Panc1 (cell line): ENCODE data around the gene SC5D. TPM values are rescaled to one million over a fixed set of nuclear protein-coding genes. Genes with fewer than 3 reads are reported as not detected.

ENCODE experiments used
- ATAC-seq: fragments of 200-7000 bp; cut with Tn5 transposase; 2 replicates; pipeline ENCODE4 v1.9.1; 2020; ENCODE audit warnings: mild to moderate bottlenecking, moderate library complexity
- BruUV-seq: library from RNA; stranded (reverse); fragments of 400-500 nt; replicated peaks from 2 replicates; lab custom pipeline; 2021; lab: Mats Ljungman, UMichigan
- CTCF ChIA-PET: fragments of 300-600 bp; sonication (Branson Sonifier 250); formaldehyde crosslinking; loops from one replicate; lab custom pipeline; 2022; ENCODE audit warnings: antibody characterized with exemption; lab: Charles Lee
- POLR2A ChIA-PET: fragments of 300-600 bp; sonication (Branson Sonifier 250); formaldehyde crosslinking; loops from one replicate; lab custom pipeline; 2022; ENCODE audit warnings: antibody characterized with exemption; lab: Charles Lee
- DNase-seq: peaks from one replicate; pipeline ENCODE4 v3.0.0-alpha.2; 2010; ENCODE audit warnings: low read depth, low spot score
- H3K27ac ChIP-seq: 2 replicates; pipeline ENCODE4 v1.5.1; 2011; ENCODE audit warnings: mild to moderate bottlenecking, low read length, inconsistent platforms
- H3K27me3 ChIP-seq: fragments of 200-500 bp; sonication (Bioruptor generic); 2 replicates; pipeline ENCODE4 v1.6.0; 2014; ENCODE audit warnings: low read length, inconsistent platforms; ENCODE audit not compliant: control insufficient read depth, insufficient read depth
- H3K36me3 ChIP-seq: fragments of 200-500 bp; sonication (Bioruptor generic); 2 replicates; pipeline ENCODE4 v1.5.1; 2014; ENCODE audit warnings: inconsistent platforms, mild to moderate bottlenecking, low read length, moderate library complexity; ENCODE audit not compliant: control insufficient read depth, insufficient read depth
- H3K4me1 ChIP-seq: 2 replicates; pipeline ENCODE4 v1.5.1; 2011; ENCODE audit warnings: inconsistent platforms, mild to moderate bottlenecking, low read length, moderate library complexity; ENCODE audit not compliant: control insufficient read depth, insufficient read depth
- H3K4me3 ChIP-seq, 2 experiments: 2 replicates each; pipeline ENCODE4 v1.5.1; 2011 to 2012; ENCODE audit warnings: low read depth in 2 of 2, low read length in 2 of 2, mild to moderate bottlenecking in 2 of 2, inconsistent platforms in 1 of 2, moderate library complexity in 1 of 2
- H3K9me3 ChIP-seq: fragments of 200-500 bp; sonication (Bioruptor generic); 2 replicates; pipeline ENCODE4 v1.5.1; 2014; ENCODE audit warnings: low read depth, mild to moderate bottlenecking, inconsistent platforms, low read length, moderate library complexity; ENCODE audit not compliant: control insufficient read depth, insufficient read depth
- POLR2AphosphoS5 ChIP-seq: IDR thresholded peaks from 2 replicates; pipeline ENCODE4 v1.6.1; 2012; ENCODE audit warnings: mild to moderate bottlenecking, low read depth, low read length, moderate library complexity
- SIN3A ChIP-seq: IDR thresholded peaks from 2 replicates; pipeline ENCODE4 v1.6.1; 2012; ENCODE audit warnings: low read depth, mild to moderate bottlenecking, low read length, moderate library complexity, borderline replicate concordance; ENCODE audit not compliant: insufficient read depth
- TCF7L2 ChIP-seq: IDR thresholded peaks from 2 replicates; pipeline ENCODE4 v1.6.1; 2011; ENCODE audit warnings: mild to moderate bottlenecking, low read depth, low read length, inconsistent platforms
- in situ Hi-C: cut with HindIII; loops from 2 replicates; pipeline ENCODE4 v1.10.0; 2016; ENCODE audit warnings: low sequenced_read_pairs, low pct_unique_long_range_greater_than_20kb
- intact Hi-C: fragments of 100-400 bp; cut with micrococcal nuclease; formaldehyde crosslinking; loops from one replicate; pipeline ENCODE4 v1.10.0; 2022; ENCODE audit not compliant: unreplicated experiment
- total RNA-seq: library from RNA; stranded (reverse); gene quantifications from one replicate; pipeline ENCODE4 v1.2.1, GENCODE V29; 2021; ENCODE audit not compliant: unreplicated experiment
- TF ChIP-seq, protein P1 (sequence below): fragments of 450-650 bp; IDR thresholded peaks from 2 replicates; pipeline ENCODE4 v1.5.1; 2017; ENCODE audit warnings: mild to moderate bottlenecking
- TF ChIP-seq, protein P2 (sequence below), 2 experiments: IDR thresholded peaks; 2 replicates each; pipeline ENCODE4 v1.6.1; 2011 to 2012; ENCODE audit warnings: low read depth in 2 of 2, control low read depth in 1 of 2, low read length in 1 of 2, mild to moderate bottlenecking in 1 of 2, moderate library complexity in 1 of 2; ENCODE audit not compliant: insufficient read depth in 1 of 2

The SC5D gene
- total RNA-seq, 1 experiment from 2014 or later: 54.3 TPM

DNA sequence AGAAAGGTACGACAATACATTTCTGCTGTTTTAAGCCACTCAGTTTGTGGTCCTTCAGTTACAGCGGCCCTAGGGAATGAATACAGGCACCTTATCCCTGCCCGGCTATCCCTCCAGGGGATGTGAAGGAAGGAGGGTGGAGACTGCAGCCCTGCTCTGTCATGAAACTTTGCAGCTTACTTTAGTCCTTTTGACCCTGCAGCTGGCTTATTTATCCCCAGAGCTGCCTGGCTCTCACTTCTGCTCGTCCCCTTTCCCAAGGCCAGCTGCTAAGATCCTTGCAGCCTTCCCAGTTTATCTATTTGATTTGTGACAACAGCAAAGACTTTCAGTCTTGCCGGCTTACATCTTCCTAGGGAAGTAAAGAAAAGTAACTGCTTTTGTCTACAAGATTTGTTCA, 55.2 kb downstream of the SC5D start:
- POLR2A ChIA-PET: no interaction called here
- TF ChIP-seq SIN3A (no peak), TCF7L2 (no peak), POLR2AphosphoS5 (no peak)
- TF ChIP-seq, protein P1, sequence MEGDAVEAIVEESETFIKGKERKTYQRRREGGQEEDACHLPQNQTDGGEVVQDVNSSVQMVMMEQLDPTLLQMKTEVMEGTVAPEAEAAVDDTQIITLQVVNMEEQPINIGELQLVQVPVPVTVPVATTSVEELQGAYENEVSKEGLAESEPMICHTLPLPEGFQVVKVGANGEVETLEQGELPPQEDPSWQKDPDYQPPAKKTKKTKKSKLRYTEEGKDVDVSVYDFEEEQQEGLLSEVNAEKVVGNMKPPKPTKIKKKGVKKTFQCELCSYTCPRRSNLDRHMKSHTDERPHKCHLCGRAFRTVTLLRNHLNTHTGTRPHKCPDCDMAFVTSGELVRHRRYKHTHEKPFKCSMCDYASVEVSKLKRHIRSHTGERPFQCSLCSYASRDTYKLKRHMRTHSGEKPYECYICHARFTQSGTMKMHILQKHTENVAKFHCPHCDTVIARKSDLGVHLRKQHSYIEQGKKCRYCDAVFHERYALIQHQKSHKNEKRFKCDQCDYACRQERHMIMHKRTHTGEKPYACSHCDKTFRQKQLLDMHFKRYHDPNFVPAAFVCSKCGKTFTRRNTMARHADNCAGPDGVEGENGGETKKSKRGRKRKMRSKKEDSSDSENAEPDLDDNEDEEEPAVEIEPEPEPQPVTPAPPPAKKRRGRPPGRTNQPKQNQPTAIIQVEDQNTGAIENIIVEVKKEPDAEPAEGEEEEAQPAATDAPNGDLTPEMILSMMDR: no peak
- TF ChIP-seq, protein P2, sequence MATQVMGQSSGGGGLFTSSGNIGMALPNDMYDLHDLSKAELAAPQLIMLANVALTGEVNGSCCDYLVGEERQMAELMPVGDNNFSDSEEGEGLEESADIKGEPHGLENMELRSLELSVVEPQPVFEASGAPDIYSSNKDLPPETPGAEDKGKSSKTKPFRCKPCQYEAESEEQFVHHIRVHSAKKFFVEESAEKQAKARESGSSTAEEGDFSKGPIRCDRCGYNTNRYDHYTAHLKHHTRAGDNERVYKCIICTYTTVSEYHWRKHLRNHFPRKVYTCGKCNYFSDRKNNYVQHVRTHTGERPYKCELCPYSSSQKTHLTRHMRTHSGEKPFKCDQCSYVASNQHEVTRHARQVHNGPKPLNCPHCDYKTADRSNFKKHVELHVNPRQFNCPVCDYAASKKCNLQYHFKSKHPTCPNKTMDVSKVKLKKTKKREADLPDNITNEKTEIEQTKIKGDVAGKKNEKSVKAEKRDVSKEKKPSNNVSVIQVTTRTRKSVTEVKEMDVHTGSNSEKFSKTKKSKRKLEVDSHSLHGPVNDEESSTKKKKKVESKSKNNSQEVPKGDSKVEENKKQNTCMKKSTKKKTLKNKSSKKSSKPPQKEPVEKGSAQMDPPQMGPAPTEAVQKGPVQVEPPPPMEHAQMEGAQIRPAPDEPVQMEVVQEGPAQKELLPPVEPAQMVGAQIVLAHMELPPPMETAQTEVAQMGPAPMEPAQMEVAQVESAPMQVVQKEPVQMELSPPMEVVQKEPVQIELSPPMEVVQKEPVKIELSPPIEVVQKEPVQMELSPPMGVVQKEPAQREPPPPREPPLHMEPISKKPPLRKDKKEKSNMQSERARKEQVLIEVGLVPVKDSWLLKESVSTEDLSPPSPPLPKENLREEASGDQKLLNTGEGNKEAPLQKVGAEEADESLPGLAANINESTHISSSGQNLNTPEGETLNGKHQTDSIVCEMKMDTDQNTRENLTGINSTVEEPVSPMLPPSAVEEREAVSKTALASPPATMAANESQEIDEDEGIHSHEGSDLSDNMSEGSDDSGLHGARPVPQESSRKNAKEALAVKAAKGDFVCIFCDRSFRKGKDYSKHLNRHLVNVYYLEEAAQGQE (IDR thresholded peaks at IDR 0.05; ENCODE audit: insufficient read depth in 1 of 2, low read depth in 2 of 2, low read length in 1 of 2): no peak

DNA sequence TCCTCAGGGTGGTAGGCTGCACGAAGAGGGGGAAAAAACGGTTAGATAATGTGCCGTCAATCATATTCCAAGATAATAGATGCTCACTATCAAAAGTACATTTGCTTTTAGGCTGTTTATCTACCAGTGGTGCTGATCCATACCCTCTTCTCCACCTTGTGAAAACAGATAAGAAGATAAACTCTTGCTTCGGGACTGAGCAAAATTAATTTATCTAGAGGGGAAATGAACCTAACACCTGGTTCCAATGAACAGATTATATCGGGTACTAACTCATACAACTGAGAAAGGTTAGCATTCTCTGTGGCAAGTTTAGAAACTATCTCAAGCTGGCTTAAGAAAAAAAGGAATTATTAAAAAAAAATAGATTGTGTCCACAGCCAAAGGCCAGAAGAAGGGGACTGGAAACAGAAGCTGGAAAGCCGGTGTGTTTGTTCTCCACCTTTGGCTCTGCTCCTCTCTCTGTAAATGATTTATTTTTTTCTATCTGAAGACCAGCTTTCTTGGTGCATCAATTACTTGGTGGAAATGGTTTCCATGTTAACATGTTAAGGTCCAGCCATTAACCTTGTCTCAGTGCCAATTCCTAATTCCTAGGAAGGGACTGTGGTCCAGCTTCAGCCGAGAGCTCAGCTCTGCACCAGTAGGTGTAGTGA, 55.8 kb downstream of the SC5D start:
- POLR2A ChIA-PET: no interaction called here
- BruUV-seq: no TSS peak
- peaks cover 44% of the 10 kb centered on the region for H3K27me3 ChIP-seq
- ATAC-seq (no peak), DNase-seq (no peak)
- intact Hi-C loops: no loop called here
- H3K9me3 ChIP-seq: no peaks in the 10 kb centered on the region
- TF ChIP-seq POLR2AphosphoS5: no peak
- no peak for TF ChIP-seq SIN3A
- TF ChIP-seq, protein P1: no peak
- TF ChIP-seq, protein P2 (IDR thresholded peaks at IDR 0.05; ENCODE audit: insufficient read depth in 1 of 2, low read depth in 2 of 2, low read length in 1 of 2): no peak
- TF ChIP-seq TCF7L2: no peak
- in situ Hi-C loops: no loop called here
- no peak overlapping the region for H3K27ac ChIP-seq
- H3K4me1 ChIP-seq: no peaks in the 10 kb centered on the region
- H3K4me3 ChIP-seq: no peak overlapping the region
- CTCF ChIA-PET: no interaction called here
- no peaks in the 10 kb centered on the region for H3K36me3 ChIP-seq

More for the DNA sequence above, 55.2 kb downstream of the SC5D start:
- Histone ChIP-seq H3K9me3 (no peaks in the 10 kb centered on the region), H3K27me3 (peaks cover 44% of the 10 kb centered on the region), H3K4me3 (no peak overlapping the region), H3K27ac (no peak overlapping the region), H3K4me1 (no peaks in the 10 kb centered on the region), H3K36me3 (no peaks in the 10 kb centered on the region)
- CTCF ChIA-PET: no interaction called here
- ATAC-seq: no peak
- DNase-seq: no peak
- BruUV-seq: no TSS peak
- in situ Hi-C loops (no loop called here), intact Hi-C loops (no loop called here)
